ENCODE measurements around the gene JPH2. TPM values are rescaled to one million over a fixed set of nuclear protein-coding genes. Genes with fewer than 3 reads are reported as not detected.

Gene JPH2
- total and polyA plus RNA-seq, 2 experiments from 2014 or later, result 0.16 to 1.1 TPM

GRCh38 chr20:44224637-44225036 is 37.6 kb upstream of the JPH2 start (continued):
- no peak for TF ChIP-seq NANOG (IDR thresholded peaks at IDR 0.05; ENCODE audit: borderline replicate concordance)
- no peak for TF ChIP-seq CREB1 (CRISPR knock-in tag; IDR thresholded peaks at IDR 0.05; ENCODE audit: low read depth)
- TF ChIP-seq STAT1 (IDR thresholded peaks at IDR 0.05; ENCODE audit: unreplicated experiment), result no peak
- no peak for TF ChIP-seq REST (IDR thresholded peaks at IDR 0.05; ENCODE audit: unreplicated experiment)
- no peak for TF ChIP-seq EZH2 (IDR thresholded peaks at IDR 0.05; ENCODE audit: low read depth, unreplicated experiment)
- no peak for TF ChIP-seq ZNF331 (CRISPR knock-in tag; IDR thresholded peaks at IDR 0.05; ENCODE audit: low read depth)
- no peak for TF ChIP-seq JUNB (IDR thresholded peaks at IDR 0.05; ENCODE audit: unreplicated experiment)

- DNase-seq (ENCODE audit: low spot score) (no peak), ATAC-seq (no peak)
- Histone ChIP-seq H3K4me3 (no peak overlapping the region), H3K4me2 (no peak overlapping the region), H3K36me3 (ENCODE audit: insufficient read depth) (no peaks in the 10 kb centered on the region), H3K9me2 (ENCODE audit: insufficient read depth) (no peaks in the 10 kb centered on the region), H3F3A (replicated peaks; ENCODE audit: low read depth) (no peaks in the 10 kb centered on the region), H3K27ac (ENCODE audit: low read depth) (no peak overlapping the region), H3K79me2 (replicated peaks; ENCODE audit: insufficient read depth) (no peaks in the 10 kb centered on the region), H3K4me1 (ENCODE audit: insufficient read depth) (no peaks in the 10 kb centered on the region), H2AFZ (no peak overlapping the region), H3K27me3 (ENCODE audit: insufficient read depth) (no peaks in the 10 kb centered on the region), H4K20me1 (replicated peaks; ENCODE audit: insufficient read depth) (no peaks in the 10 kb centered on the region)
- Mint-ChIP-seq H3K4me3 (no peak overlapping the region), H3K4me1 (peaks cover 19% of the 10 kb centered on the region), H3K27me3 (ENCODE audit: insufficient read depth, low read depth, poor library complexity) (peaks cover 4% of the 10 kb centered on the region), H3K9me3 (no peaks in the 10 kb centered on the region), H3K36me3 (ENCODE audit: low read depth) (no peaks in the 10 kb centered on the region), H3K27ac (no peak overlapping the region)
- TF ChIP-seq STAT1 (IDR thresholded peaks at IDR 0.05; ENCODE audit: unreplicated experiment) (no peak), ZNF462 (CRISPR knock-in tag; IDR thresholded peaks at IDR 0.05) (no peak), CREB1 (CRISPR knock-in tag; IDR thresholded peaks at IDR 0.05; ENCODE audit: low read depth) (no peak), EZH2 (IDR thresholded peaks at IDR 0.05; ENCODE audit: low read depth, unreplicated experiment) (no peak), POLR2AphosphoS5 (IDR thresholded peaks at IDR 0.05; ENCODE audit: low read depth) (no peak), CTCF (conservative IDR thresholded peaks at IDR 0.05; ENCODE audit: low read depth in 2 of 2) (no peak), NANOG (IDR thresholded peaks at IDR 0.05; ENCODE audit: borderline replicate concordance) (no peak), JUNB (IDR thresholded peaks at IDR 0.05; ENCODE audit: unreplicated experiment) (no peak), ETS1 (IDR thresholded peaks at IDR 0.05) (no peak)
These were observed 36.7 kb upstream of the JPH2 start for GRCh38 chr20:44223721-44224120.

All from GM23338 (cell line).